ACC112 (cell line): Measurements from ENCODE around the gene LEFTY1.
A peak's percentile ranks its signal among the peaks of the same experiment; 100 is the strongest.
"Not testable (repeated sequence)": the region's sequence is repeated elsewhere in the genome, so short reads cannot be mapped to it uniquely, and the experiment has no call there.

Experiments used
- H2AFZ ChIP-seq: fragments of 200-600 bp; sonication (generic); one replicate; pipeline ENCODE4 v1.6.0; 2017; ENCODE audit warnings: antibody characterized with exemption, low read length; ENCODE audit not compliant: unreplicated experiment
- H3K27ac ChIP-seq: fragments of 200-600 bp; sonication (generic); 2 replicates; pipeline ENCODE4 v1.5.1; 2014; ENCODE audit warnings: low read depth, mild to moderate bottlenecking, antibody characterized with exemption, low read length, moderate library complexity
- H3K27me3 ChIP-seq: fragments of 200-600 bp; sonication (generic); 2 replicates; pipeline ENCODE4 v1.6.1; 2014; ENCODE audit warnings: mild to moderate bottlenecking, antibody characterized with exemption, low read length, moderate library complexity, mixed read lengths; ENCODE audit not compliant: insufficient read depth
- H3K36me3 ChIP-seq: fragments of 200-600 bp; sonication (generic); 2 replicates; pipeline ENCODE4 v1.6.1; 2016; ENCODE audit warnings: mild to moderate bottlenecking, antibody characterized with exemption, low read length, moderate library complexity, mixed read lengths; ENCODE audit not compliant: insufficient read depth
- H3K4me1 ChIP-seq: fragments of 200-600 bp; sonication (generic); one replicate; pipeline ENCODE4 v1.6.1; 2016; ENCODE audit warnings: low read length, mixed read lengths; ENCODE audit not compliant: insufficient read depth, unreplicated experiment, control insufficient read depth
- H3K4me3 ChIP-seq: fragments of 200-600 bp; sonication (generic); 2 replicates; pipeline ENCODE4 v1.5.1; 2014; ENCODE audit warnings: mild to moderate bottlenecking, low read depth, low read length
- H3K79me2 ChIP-seq: fragments of 200-600 bp; sonication (generic); one replicate; pipeline ENCODE4 v1.6.0; 2016; ENCODE audit warnings: low read length; ENCODE audit not compliant: control insufficient read depth, unreplicated experiment, insufficient read depth

LEFTY1 gene

DNA sequence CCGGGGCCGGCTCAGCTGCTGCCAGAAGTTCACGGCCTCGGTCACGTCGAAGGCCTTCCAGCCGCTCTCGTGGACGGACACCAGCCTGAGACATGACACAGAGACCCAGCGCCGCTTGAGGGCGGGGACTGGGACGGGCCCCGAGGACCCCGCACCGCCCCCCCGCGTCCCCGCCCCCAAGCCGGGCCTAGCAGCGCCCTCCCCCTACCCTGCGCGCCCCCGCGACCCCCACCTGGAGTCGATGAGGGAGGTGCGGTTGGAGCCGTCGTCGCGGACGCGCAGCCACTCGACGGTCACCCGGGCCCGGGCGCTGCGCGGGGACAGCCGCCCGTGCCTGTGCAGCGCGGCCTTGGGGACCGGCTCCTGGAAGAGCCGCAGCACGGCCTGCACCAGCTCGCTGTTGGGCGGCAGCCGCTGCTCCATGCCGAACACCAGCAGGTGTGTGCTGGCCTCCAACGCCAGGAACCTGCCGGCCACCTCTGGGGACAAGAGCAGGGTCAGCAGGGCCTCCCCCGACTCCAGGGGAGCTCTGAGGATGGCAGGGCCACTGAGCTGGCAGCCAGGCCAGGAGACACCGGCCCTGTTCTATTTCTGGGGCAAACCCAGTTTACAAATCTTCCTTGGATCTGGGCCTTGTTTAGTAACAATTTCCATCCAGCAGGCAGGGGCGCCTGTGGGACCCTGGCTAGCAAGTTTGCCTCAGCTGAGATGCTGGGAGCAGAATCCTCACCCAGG is 1.2 kb downstream of the LEFTY1 start:
- peaks cover 17% of the 10 kb centered on the region for H3K4me1 ChIP-seq
- H3K36me3 ChIP-seq, H3K27ac ChIP-seq, H3K27me3 ChIP-seq, H2AFZ ChIP-seq, H3K79me2 ChIP-seq, H3K4me3 ChIP-seq: not testable (repeated sequence)

DNA sequence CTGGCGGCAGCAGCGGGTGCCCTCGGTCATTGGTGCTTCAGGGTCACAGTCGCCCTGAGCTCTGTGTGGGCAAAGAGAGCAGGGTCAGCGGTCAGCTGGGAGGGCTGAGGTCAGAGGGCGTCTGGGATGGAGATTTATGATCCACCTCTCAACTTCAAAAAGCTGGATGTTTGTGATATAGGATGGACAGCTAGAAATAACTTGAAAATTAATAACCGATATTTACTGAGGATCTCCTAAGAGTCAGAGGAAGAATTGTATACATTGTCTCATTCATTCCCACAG is 2.0 kb downstream of the LEFTY1 start:
- Histone ChIP-seq H3K4me3 (no peak overlapping the region), H2AFZ (no peak overlapping the region), H3K27me3 (no peaks in the 10 kb centered on the region), H3K27ac (no peak overlapping the region), H3K4me1 (peaks cover 17% of the 10 kb centered on the region), H3K79me2 (no peaks in the 10 kb centered on the region), H3K36me3 (no peaks in the 10 kb centered on the region)

GRCh38 chr1:225886159-225887029 is 2.6 kb downstream of the LEFTY1 start:
- Histone ChIP-seq H3K4me3 (no peak overlapping the region), H3K79me2 (peaks cover 1% of the 10 kb centered on the region), H3K27me3 (no peaks in the 10 kb centered on the region), H3K27ac (no peak overlapping the region), H2AFZ (no peak overlapping the region), H3K4me1 (peaks cover 18% of the 10 kb centered on the region), H3K36me3 (no peaks in the 10 kb centered on the region)

DNA sequence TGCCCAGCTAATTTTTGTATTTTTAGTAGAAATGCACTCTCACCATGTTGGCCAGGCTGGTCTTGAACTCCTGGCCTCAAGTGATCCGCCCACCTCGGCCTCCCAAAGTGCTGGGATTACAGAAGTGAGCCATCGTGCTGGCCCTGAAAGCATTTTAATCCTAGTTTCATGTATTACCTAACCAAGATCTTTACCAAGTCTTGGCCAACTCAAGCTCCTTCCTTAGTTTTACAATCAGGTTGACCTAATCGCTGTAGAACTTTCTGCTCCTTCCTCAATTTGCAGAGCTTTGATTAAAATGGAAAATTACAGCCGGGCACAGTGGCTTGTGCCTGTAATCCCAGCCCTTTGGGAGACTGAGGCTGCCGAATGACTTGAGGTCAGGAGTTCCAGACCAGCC is 3.6 kb downstream of the LEFTY1 start:
- no peaks in the 10 kb centered on the region for H3K27me3 ChIP-seq

GRCh38 chr1:225883616-225884265 is 5.2 kb downstream of the LEFTY1 start:
- Histone ChIP-seq H3K79me2 (peaks cover 19% of the 10 kb centered on the region), H3K4me3 (peak overlapping the region; percentile 88; the same call in 1 of the 2 replicates), H3K27ac (no peak overlapping the region), H3K36me3 (no peaks in the 10 kb centered on the region), H3K27me3 (no peaks in the 10 kb centered on the region), H3K4me1 (peaks cover 14% of the 10 kb centered on the region), H2AFZ (no peak overlapping the region)

More for the DNA sequence above, 3.6 kb downstream of the LEFTY1 start:
- Histone ChIP-seq H3K4me3 (no peak overlapping the region), H3K79me2 (peaks cover 9% of the 10 kb centered on the region), H3K27ac (no peak overlapping the region), H3K36me3 (no peaks in the 10 kb centered on the region), H2AFZ (no peak overlapping the region), H3K4me1 (peaks cover 20% of the 10 kb centered on the region)

GRCh38 chr1:225882694-225883615 is 6.0 kb downstream of the LEFTY1 start:
- Histone ChIP-seq H3K4me3 (peak overlapping the region; percentile 88), H3K36me3 (no peaks in the 10 kb centered on the region), H3K79me2 (peaks cover 19% of the 10 kb centered on the region), H2AFZ (peak overlapping the region; percentile 64), H3K4me1 (peaks cover 19% of the 10 kb centered on the region), H3K27me3 (no peaks in the 10 kb centered on the region), H3K27ac (no peak overlapping the region)

DNA sequence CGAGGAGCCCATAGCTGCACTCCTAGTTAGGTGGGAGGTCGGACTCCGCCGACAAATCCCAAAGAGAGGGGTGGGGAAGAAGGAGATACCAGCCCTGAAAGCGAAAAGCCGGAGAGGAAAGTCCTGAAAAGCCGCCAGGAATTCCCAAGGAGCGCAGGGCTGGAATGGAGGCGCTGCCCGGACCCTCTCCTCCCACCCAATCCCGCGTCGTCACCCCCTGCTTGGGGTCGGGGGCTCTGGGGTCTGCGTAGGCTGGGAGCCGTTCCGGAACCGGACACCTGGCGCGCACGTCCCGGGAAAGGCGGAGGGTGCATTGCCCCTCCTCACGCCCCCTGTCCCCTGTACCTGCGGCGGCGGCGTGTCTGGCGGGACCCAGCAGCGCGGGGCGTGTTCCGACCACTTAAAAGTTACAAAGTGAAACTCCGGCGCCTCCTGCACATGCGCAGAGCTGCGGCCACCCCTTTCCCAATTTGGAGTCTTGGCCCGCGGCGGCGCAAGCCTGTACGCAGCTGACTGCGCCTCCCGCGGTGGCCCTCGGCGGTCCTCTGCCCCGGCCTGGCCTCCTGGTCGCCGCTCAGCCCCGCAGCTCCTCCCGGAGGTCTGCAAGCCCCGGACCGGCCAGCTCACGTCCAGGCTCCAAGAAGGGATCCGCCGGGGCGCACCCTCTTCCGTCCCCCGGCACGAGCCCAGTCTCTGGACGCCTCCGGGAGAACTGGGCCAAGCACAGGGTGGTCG is 6.8 kb downstream of the LEFTY1 start, which contains the start of gene TMEM63A:
TMEM63A (minus strand) TSS at position 422 of the 735 bp plus-strand sequence. CDS start 4,800 bp downstream, outside the sequence.
- Histone ChIP-seq H3K4me3 (peak within 1 kb of the TSS; percentile 88), H3K27ac (peak within 1 kb of the TSS; percentile 8; the same call in 1 of the 2 replicates)

GRCh38 chr1:225881081-225881958 is 7.6 kb downstream of the LEFTY1 start:
- peak overlapping the region; percentile 88 for H3K4me3 ChIP-seq
- no peaks in the 10 kb centered on the region for H3K36me3 ChIP-seq
- H3K79me2 ChIP-seq: peaks cover 19% of the 10 kb centered on the region
- H3K27ac ChIP-seq: peak overlapping the region; percentile 8; the same call in 1 of the 2 replicates
- no peaks in the 10 kb centered on the region for H3K27me3 ChIP-seq
- H3K4me1 ChIP-seq: peaks cover 27% of the 10 kb centered on the region
- H2AFZ ChIP-seq: peak overlapping the region; percentile 68

More for the DNA sequence above, 6.8 kb downstream of the LEFTY1 start, which contains the start of gene TMEM63A:
- Histone ChIP-seq H3K79me2 (peaks cover 19% of the 10 kb centered on the region), H3K36me3 (no peaks in the 10 kb centered on the region), H3K27me3 (no peaks in the 10 kb centered on the region), H3K4me1 (peaks cover 26% of the 10 kb centered on the region), H2AFZ (peak within 1 kb of the TSS; percentile 68)

DNA sequence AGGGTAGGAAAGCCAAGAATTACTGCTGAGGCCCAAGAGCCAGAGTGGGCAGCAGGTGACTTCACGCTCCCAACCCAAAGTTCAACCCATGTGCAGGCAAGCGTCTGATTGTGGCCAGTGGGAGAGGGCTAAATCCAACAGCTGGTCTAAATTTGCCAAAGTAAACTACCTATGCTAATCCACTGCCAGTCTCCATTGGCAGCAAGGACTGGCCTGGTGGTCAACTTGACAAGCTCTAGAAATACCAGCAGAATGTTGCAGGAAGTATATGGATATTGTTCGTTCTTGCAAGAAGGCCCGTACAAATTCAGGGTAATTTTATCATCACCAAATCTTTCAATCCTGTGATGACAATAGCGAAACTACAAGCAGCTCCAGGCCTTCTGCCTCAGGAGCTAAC is 8.3 kb downstream of the LEFTY1 start:
- Histone ChIP-seq H3K4me3 (peak overlapping the region; percentile 88), H3K4me1 (peaks cover 27% of the 10 kb centered on the region), H3K36me3 (no peaks in the 10 kb centered on the region), H3K27ac (no peak overlapping the region), H3K27me3 (no peaks in the 10 kb centered on the region), H2AFZ (no peak overlapping the region), H3K79me2 (peaks cover 19% of the 10 kb centered on the region)
